IgD-negative memory B cell (primary cell): ENCODE measurements around the gene ARMC7. TPM values are rescaled to one million over a fixed set of nuclear protein-coding genes. Genes with fewer than 3 reads are reported as not detected.
"Not testable (repeated sequence)": the region's sequence is repeated elsewhere in the genome, so short reads cannot be mapped to it uniquely, and the experiment has no call there.

Source experiments
- H3K27ac Mint-ChIP-seq, 3 donors: one replicate each; pipeline ENCODE4 v1.8.0; 2020 to 2022; ENCODE audit warnings: mild to moderate bottlenecking in 3 of 3, mixed read lengths in 3 of 3, moderate library complexity in 1 of 3
- H3K27me3 Mint-ChIP-seq: one replicate; pipeline ENCODE4 v1.8.0; 2021; ENCODE audit warnings: mixed read lengths
- H3K36me3 Mint-ChIP-seq: one replicate; pipeline ENCODE4 v1.8.0; 2020; ENCODE audit warnings: mild to moderate bottlenecking, mixed read lengths
- H3K4me1 Mint-ChIP-seq, 3 donors: one replicate each; pipeline ENCODE4 v1.8.0; 2020 to 2022; ENCODE audit warnings: mixed read lengths in 3 of 3, mild to moderate bottlenecking in 1 of 3
- H3K4me3 Mint-ChIP-seq, 4 donors: one replicate each; pipeline ENCODE4 v1.8.0; 2020 to 2022; ENCODE audit warnings: mild to moderate bottlenecking in 4 of 4, mixed read lengths in 4 of 4, moderate library complexity in 3 of 4
- H3K9me3 Mint-ChIP-seq, 3 donors: one replicate each; pipeline ENCODE4 v1.8.0; 2020 to 2021; ENCODE audit warnings: mixed read lengths in 3 of 3, mild to moderate bottlenecking in 1 of 3
- polyA plus RNA-seq: library from polyadenylated mRNA; unstranded; fragments of 300-500 nt; fragmentation: Illumina TruSeq; gene quantifications from one replicate; pipeline ENCODE4 v1.2.3, GENCODE V29; 2021

The ARMC7 gene
- polyA plus RNA-seq, 1 donor from 2014 or later, result 4.5 TPM

DNA sequence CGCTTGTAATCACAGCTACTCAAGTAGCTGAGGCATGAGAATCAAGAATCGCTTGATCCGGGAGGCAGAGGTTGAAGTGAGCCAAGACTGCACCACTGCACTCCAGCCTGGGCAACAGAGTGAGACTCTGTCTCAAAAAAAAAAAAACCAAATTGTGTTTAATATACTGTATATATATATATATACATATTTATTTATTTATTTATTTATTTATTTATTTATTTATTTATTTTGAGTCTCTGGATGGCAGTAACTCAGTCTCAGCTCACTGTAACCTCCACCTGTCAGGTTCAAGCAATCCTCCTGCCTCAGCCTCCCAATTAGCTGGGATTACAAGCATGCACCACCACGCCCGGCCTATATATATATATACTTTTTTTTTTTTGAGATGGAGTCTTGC lies 36.9 kb upstream of the ARMC7 start:
- H3K9me3 Mint-ChIP-seq, H3K4me1 Mint-ChIP-seq, H3K36me3 Mint-ChIP-seq, H3K27ac Mint-ChIP-seq, H3K4me3 Mint-ChIP-seq, H3K27me3 Mint-ChIP-seq: not testable (repeated sequence)

DNA sequence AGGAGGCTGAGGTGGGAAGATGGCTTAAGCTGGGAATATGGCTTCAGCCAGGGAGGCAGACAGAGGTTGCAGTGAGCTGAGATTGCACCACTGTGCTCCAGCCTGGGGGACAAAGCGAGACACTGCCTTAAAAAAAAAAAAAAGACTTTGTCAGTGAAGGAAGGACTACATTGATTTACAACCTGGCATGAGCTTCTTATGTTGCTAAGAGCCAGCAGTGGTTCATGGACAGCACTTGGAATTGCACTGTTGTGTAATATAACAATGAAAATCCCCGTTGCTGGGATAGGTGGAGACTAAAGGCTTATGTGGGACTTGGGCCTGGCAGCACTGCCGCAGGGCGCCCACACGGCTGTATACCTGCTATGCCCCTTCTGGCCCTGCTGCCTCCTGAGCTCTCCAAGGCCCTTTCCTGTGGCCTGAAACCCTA lies 36.1 kb upstream of the ARMC7 start:
- Mint-ChIP-seq H3K27me3 (no peaks in the 10 kb centered on the region), H3K27ac (no peak overlapping the region), H3K36me3 (no peaks in the 10 kb centered on the region), H3K4me1 (peaks cover 7 to 8% (median 8%) of the 10 kb centered on the region in 3 donors), H3K4me3 (peak overlapping the region in 2 of 4 donors; percentile 23 to 28), H3K9me3 (no peaks in the 10 kb centered on the region)

DNA sequence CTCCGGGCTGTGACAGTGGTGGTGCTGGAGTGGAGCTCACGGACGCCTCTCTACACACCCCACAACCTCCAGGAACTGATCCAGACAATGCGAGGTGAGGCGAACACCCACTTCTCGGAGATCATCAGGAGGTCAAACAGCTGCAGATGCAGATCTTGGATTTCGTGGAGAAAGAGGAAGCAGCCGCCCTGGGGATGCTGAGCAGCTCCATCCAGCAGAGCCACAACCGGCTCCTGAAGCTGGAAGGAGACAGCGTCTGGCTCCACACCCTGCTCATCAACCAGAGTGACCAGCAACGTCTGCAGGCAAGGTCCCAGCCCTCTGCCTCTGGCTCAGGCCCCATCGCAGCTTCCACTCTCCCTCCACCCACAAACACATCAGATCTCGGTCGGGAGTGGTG lies 35.2 kb upstream of the ARMC7 start:
- Mint-ChIP-seq H3K9me3 (no peaks in the 10 kb centered on the region), H3K27me3 (no peaks in the 10 kb centered on the region), H3K36me3 (no peaks in the 10 kb centered on the region), H3K4me1 (peaks cover 5 to 15% (median 8%) of the 10 kb centered on the region in 3 donors), H3K4me3 (no peak overlapping the region), H3K27ac (no peak overlapping the region)

DNA sequence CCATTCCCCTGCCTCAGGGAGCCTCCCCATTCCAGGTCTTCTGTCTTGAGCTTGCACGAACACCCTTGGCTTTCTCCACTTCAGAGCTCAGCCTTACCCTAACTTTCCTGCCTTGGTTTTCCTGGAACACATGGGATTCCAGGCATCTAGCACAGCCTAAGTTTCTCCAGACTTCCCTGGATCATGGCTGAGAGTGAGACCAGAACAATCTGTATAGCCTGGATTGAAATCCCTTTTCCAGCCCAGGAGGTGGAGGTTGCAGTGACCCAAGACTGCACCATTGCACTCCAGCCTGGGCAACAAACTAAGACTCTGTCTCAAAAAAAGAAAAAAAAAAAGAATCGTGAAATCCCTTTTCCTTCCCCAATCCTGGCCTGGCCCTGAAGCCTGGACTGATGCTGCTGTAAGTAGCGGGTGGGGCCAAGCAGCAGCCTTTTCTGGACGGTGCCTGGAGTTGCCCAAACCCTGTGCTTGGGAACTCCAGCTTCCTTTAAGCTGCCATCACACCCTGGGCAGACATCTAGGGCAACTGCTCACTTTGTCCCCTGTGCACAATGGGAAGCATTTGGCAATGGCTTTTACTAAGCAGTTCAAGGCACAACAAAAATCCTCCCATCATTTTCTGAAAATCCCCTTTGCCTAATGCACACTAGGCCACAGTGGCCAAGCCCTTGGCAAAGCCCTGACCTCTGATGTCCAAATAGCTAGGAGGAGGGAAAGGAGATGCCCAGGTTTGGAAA lies 34.0 kb upstream of the ARMC7 start:
- Mint-ChIP-seq H3K36me3 (no peaks in the 10 kb centered on the region), H3K27me3 (no peaks in the 10 kb centered on the region), H3K9me3 (no peaks in the 10 kb centered on the region), H3K4me3 (no peak overlapping the region), H3K27ac (no peak overlapping the region), H3K4me1 (peaks cover 4 to 15% (median 5%) of the 10 kb centered on the region in 3 donors)

DNA sequence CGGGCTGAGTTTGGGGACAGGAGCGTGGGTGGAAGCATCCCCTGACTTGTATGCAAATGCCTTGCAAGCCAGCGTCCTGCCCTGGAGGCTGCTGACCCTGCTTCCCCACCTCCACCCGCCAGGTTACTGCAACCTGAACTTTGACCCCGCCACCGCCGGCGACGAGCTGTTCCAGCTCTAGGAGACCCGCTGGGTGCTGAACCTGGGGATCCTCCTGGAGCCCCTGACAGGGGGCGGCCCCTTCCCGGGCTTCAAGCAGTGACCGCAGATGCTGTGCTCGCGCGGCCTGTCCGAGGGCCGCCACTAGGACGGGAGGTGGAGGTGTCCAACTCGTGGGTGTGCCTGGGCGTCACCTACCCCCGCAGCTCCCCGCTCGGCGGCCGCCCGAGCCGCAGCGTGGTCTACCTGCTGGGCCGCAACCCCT lies 32.7 kb upstream of the ARMC7 start:
- H3K9me3 Mint-ChIP-seq, result no peaks in the 10 kb centered on the region
- H3K4me3 Mint-ChIP-seq, result peak overlapping the region; percentile 79 to 92 (median 82)
- no peaks in the 10 kb centered on the region for H3K36me3 Mint-ChIP-seq
- H3K4me1 Mint-ChIP-seq, result peaks cover 3 to 15% (median 4%) of the 10 kb centered on the region in 3 donors
- peak overlapping the region; percentile 46 to 86 (median 52) for H3K27ac Mint-ChIP-seq
- peaks cover under 1% of the 10 kb centered on the region for H3K27me3 Mint-ChIP-seq

DNA sequence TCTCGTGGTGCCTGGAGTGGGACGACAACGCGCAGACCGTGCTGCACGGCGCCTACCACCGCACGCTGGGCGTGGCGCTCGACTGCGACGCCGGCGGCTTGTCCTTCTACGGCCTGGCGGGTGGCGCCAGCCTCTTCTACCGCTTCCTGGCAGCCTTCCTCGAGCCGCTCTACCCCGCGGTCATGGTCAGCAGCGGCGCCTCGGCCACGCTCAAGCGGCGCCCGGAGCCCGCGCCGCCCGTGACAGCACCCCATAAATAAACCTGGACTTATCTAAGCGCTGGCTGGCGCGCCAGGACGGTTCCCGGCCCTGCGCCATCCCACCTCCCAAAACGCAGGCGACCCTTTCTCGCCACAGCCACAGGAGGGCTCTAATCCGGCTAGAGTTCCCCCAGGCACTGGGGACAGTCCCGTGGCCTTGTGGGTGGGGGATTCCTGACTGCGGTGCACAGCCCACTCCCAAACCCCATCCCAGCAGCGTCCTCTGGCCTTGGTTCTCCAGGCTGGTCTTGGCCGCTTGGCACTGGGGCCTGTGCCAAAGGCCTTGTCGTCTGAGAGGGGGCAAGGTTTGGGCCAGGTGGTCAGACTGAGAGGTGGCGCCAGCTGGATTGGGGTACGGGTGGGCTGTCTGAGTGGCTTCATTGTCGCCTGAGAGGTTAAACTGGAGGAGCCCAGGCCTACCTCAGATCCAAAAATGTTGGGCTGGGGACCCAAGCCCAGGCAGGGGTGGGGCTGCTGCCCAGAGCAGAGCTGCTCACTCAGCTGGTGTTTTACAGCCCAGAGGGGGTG lies 32.1 kb upstream of the ARMC7 start:
- Mint-ChIP-seq H3K36me3 (no peaks in the 10 kb centered on the region), H3K4me3 (peak overlapping the region; percentile 79 to 92 (median 82)), H3K27me3 (peaks cover 2% of the 10 kb centered on the region), H3K9me3 (no peaks in the 10 kb centered on the region), H3K4me1 (peaks cover 3 to 15% (median 7%) of the 10 kb centered on the region in 3 donors), H3K27ac (peak overlapping the region; percentile 46 to 86 (median 52))

DNA sequence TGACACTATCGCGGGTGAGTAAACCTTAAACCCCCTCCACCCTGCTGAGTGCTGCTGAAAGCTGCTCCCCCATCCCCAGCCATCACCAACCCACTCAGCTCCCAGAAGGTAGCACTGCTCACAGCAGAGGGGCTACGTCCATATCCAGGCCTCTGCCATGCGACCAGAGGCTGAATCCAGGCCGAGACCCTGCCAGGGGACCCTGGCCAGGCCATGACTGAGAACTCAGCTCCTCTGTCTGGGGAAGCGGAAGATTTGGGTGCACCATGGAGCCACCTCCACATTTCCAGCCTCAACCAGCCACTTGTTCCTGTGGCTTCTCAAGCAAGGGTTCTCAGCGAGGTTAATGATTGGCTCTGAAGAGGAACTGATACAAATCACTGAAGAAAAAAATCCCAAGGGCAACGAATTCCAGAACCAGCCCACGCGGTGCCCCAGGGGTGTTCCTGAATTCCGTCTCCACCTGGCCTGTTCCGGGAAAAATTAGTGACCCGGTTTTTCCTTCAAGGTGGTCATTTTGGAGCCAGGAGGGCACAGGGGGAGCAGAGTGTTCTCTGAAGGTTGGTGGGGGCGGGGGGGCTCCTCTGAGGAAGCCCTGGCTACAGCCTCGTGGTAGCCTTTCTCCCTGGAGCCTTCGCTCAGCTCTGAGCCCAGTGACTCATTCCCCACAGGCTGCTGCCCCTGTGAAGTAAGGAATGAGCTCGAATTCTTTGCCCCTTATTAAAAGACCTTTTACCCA lies 31.3 kb upstream of the ARMC7 start:
- Mint-ChIP-seq H3K4me1 (peaks cover 3 to 15% (median 8%) of the 10 kb centered on the region in 3 donors), H3K27ac (peak overlapping the region; percentile 46 to 76 (median 59)), H3K27me3 (peaks cover 2% of the 10 kb centered on the region), H3K9me3 (no peaks in the 10 kb centered on the region), H3K4me3 (peak overlapping the region; percentile 48 to 92 (median 56)), H3K36me3 (no peaks in the 10 kb centered on the region)

DNA sequence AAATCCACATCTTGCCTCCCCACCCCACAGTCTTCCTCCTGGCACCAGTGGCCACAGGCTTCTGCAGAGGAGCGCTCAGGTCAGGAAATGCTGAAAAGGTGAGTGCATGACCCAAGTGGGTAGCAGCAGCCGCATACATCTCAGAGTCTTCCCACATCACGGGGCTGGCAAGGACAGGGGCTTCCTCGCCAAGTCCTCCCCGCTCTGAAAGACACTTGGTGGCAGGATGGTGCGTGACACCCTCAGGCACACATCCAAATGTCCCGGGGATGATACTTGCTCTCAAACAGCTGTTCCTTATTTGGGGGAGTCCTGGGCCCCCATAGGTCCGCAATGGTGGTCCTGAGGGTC lies 30.8 kb upstream of the ARMC7 start:
- peak overlapping the region in 3 of 4 donors; percentile 48 to 70 (median 63) for H3K4me3 Mint-ChIP-seq

DNA sequence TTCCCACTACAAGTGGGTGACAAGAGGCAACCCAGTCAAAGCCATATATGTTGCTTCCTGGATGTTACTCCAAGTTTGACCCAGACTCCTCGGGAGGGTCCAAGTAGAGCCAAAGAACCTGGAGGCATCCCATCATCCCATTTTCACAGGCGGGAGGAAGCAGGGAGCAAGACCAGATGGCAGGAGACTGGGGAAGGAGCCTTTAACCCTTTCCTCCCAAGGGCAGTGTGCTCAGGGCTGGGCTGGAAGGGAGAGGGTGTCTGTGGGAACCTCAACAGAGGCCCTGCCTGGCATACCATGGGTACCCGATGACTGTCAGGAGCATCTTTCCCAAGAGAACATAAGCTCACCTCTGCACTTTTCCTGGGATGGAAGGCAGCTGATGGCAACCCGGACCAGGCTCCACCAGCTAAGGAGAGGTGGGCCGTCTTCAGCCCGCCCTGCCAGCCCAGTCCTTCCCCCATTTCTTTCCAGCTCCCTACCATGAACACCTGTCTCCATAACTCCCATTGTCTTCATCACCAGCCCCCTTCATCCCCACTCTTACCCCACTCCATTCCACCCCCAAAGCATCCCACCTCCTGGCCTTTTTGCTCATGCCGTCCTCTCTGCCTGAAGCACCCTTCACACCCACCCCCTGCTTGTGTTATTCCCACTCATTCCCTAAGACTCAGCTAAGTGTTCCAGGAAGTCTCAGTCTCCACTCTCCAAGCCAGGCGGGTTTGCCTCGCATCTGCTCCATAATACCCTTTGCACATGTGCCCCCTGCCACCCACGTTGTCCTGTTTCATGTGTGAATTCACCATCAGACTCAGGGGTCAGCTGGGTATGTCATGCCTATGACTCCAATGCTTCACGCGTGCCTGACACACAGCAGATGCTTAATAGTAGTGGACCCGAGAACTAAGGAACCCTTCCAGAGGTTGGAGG lies 27.9 kb upstream of the ARMC7 start:
- H3K4me3 Mint-ChIP-seq, result peak overlapping the region in 1 of 4 donors; percentile 13
- H3K27me3 Mint-ChIP-seq, result peaks cover 2% of the 10 kb centered on the region
- peaks cover 2 to 13% (median 8%) of the 10 kb centered on the region in 3 donors for H3K4me1 Mint-ChIP-seq
- H3K27ac Mint-ChIP-seq, result no peak overlapping the region
- H3K36me3 Mint-ChIP-seq, result no peaks in the 10 kb centered on the region
- no peaks in the 10 kb centered on the region for H3K9me3 Mint-ChIP-seq

More for the DNA sequence above, 30.8 kb upstream of the ARMC7 start:
- H3K27ac Mint-ChIP-seq, result peak overlapping the region in 2 of 3 donors; percentile 59 to 71
- no peaks in the 10 kb centered on the region for H3K9me3 Mint-ChIP-seq
- H3K27me3 Mint-ChIP-seq, result peaks cover 2% of the 10 kb centered on the region
- no peaks in the 10 kb centered on the region for H3K36me3 Mint-ChIP-seq
- H3K4me1 Mint-ChIP-seq, result peaks cover 3 to 15% (median 8%) of the 10 kb centered on the region in 3 donors

DNA sequence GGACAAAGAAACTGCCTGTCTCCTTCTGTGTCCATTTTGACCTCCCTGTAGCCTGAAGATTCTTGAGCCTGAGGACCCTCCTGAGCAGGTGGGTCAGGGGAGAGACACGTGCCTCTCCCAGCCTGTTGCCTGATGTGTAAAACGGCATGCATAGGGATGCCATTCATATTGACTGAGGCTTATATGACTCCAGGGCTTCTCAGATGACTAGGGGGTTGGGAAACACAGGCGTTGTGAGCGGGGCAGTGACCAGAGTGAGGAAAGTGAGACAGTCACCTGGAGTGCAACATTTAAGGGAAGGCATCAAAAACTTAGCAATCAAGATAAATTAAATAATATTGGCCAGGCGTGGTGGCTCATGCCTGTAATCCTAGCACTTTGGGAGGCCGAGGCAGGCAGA lies 27.1 kb upstream of the ARMC7 start:
- Mint-ChIP-seq H3K9me3 (no peaks in the 10 kb centered on the region), H3K36me3 (no peaks in the 10 kb centered on the region), H3K27ac (peak overlapping the region in 1 of 3 donors; percentile 80), H3K4me3 (no peak overlapping the region), H3K4me1 (peaks cover 2 to 15% (median 8%) of the 10 kb centered on the region in 3 donors), H3K27me3 (peaks cover 2% of the 10 kb centered on the region)

DNA sequence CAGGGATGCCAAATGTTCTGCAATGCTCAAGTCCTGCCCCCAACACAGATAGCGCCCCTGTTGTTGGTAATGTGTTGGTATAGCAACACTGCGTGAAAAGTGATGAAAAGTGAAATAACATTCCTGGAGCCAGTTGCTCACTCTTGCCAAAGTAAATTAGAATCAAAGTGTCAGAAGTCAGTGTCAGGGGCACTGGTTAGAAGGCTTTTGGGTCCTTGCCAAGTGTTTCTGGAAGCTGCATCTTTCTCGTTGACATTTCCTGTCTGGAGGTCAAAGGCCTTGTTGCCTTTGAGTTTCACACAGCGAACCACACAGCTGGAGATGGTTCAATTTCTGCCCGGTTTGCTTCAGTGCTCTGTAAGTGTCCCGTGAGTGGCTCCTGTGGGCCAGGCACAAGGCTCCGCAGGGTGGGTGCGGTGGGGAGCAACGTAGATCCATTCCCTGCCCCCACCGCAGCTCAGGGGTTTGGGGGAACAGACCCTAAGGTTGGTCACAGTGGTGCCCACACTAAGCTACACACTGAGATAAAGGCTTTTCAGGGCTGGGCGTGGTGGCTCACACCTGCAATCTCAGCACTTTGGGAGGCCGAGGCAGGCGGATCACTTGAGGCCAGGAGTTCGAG lies 25.6 kb upstream of the ARMC7 start:
- Mint-ChIP-seq H3K4me1 (peaks cover 2 to 8% (median 4%) of the 10 kb centered on the region in 3 donors), H3K27me3 (peaks cover 2% of the 10 kb centered on the region), H3K9me3 (no peaks in the 10 kb centered on the region), H3K36me3 (no peaks in the 10 kb centered on the region), H3K27ac (no peak overlapping the region), H3K4me3 (no peak overlapping the region)

DNA sequence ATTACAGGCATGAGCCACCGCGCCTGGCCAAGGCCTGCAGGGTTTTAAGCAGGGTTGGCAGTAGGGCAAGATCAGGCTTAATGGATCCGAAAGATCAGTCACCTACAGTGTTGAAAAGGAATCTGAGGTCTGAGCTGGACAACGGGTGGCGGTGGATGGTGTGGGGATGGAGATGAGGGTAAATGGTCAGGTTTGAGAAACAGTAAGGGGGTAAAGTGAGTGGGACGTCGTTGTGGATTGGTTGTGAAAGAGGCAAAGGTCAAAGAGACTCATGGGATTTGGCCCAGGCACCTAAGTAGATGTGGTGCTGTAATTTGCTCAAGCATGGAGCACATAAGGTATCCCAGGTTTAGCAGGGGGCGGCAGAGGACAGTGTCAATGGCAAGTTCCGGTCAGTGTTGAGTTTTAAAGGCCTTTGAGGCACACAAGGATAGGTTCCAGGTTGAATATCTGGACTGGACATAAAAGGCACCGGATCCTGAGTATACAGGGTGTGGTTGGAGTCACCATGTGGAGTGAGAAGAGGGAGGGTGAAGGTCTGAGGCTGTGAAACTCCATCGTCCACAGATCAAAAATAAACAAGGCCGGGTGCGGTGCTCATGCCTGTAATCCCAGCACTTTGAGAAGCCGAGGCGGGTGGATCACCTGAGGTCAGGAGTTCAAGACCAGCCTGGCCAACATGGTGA lies 23.1 kb upstream of the ARMC7 start:
- Mint-ChIP-seq H3K36me3 (no peaks in the 10 kb centered on the region), H3K9me3 (no peaks in the 10 kb centered on the region), H3K27ac (peak overlapping the region in 1 of 3 donors; percentile 88), H3K4me1 (peaks cover 4 to 7% (median 6%) of the 10 kb centered on the region in 3 donors), H3K27me3 (peaks cover 2% of the 10 kb centered on the region), H3K4me3 (peak overlapping the region; percentile 3 to 90 (median 86))

DNA sequence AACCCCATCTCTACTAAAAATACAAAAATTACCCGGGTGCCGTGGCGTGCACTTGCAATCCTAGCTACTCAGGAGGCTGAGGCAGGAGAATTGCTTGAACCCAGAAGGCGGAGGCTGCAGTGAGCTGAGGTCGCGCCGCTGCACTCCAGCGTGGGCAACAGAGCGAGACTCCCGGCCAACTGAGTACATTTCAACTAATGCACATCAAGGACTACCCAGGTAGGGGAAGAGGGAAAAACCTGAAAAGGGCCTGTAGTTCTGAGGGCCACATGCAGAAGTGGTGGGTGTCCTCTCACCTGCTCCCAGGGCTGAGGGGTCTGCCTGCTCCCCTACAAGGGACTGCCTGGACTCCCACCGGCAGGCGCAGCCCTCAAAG lies 22.6 kb upstream of the ARMC7 start:
- H3K27me3 Mint-ChIP-seq, result peaks cover under 1% of the 10 kb centered on the region
- peak overlapping the region in 1 of 3 donors; percentile 88 for H3K27ac Mint-ChIP-seq
- H3K9me3 Mint-ChIP-seq, result no peaks in the 10 kb centered on the region
- H3K4me3 Mint-ChIP-seq, result peak overlapping the region; percentile 64 to 92 (median 84)
- H3K4me1 Mint-ChIP-seq, result peaks cover 4 to 9% (median 7%) of the 10 kb centered on the region in 3 donors
- H3K36me3 Mint-ChIP-seq, result no peaks in the 10 kb centered on the region
